Mammary epithelial cell (primary cell): ENCODE data around the gene SLC7A7.

Experiments used
- CTCF ChIP-seq, 2 donors: IDR thresholded peaks in 1 of 2; conservative IDR thresholded peaks in 1 of 2; 2 replicates each; pipeline ENCODE4 v1.5.1; 2011 to 2012; ENCODE audit warnings: inconsistent platforms in 2 of 2, low read length in 2 of 2, mild to moderate bottlenecking in 2 of 2, control low read depth in 1 of 2, low read depth in 1 of 2; ENCODE audit not compliant: insufficient read depth in 1 of 2; ENCODE audit errors: extremely low read depth in 1 of 2
- EZH2 ChIP-seq: IDR thresholded peaks from 2 replicates; pipeline ENCODE4 v1.6.1; 2012; ENCODE audit warnings: low read length, inconsistent platforms, borderline replicate concordance

- TF ChIP-seq CTCF (conservative IDR thresholded peaks at IDR 0.05 in 1 of 2, IDR thresholded peaks at IDR 0.05 in 1 of 2; ENCODE audit: extremely low read depth in 1 of 2, insufficient read depth in 1 of 2, low read depth in 1 of 2, low read length in 2 of 2) = no peak
- no peak for TF ChIP-seq EZH2
Measured at GRCh38 chr14:22841311-22841710, 26.1 kb upstream of the SLC7A7 start.
